HCT116 (cell line): ENCODE results near the gene AP1AR. TPM values are rescaled to one million over a fixed set of nuclear protein-coding genes. Genes with fewer than 3 reads are reported as not detected.

Source experiments
- ATAC-seq: fragments of 200-7000 bp; cut with Tn5 transposase; 2 replicates; pipeline ENCODE4 v1.9.1; 2020; ENCODE audit warnings: mild to moderate bottlenecking, moderate library complexity
- BruUV-seq: library from RNA; stranded (reverse); fragments of 400-500 nt; replicated peaks from 2 replicates; lab custom pipeline; 2021; lab: Mats Ljungman, UMichigan
- CTCF ChIA-PET: fragments of 300-600 bp; sonication (Branson Sonifier 250); formaldehyde crosslinking; loops from one replicate; lab custom pipeline; 2021; ENCODE audit warnings: antibody characterized with exemption; lab: Charles Lee
- POLR2A ChIA-PET: fragments of 300-600, 350-600 bp; sonication (Branson Sonifier 250); formaldehyde crosslinking; loops from one replicate; lab custom pipeline; 2021; ENCODE audit warnings: antibody characterized with exemption; lab: Charles Lee
- RAD21 ChIA-PET, 2 experiments: fragments of 300-600 bp; sonication (Branson Sonifier 250); formaldehyde crosslinking; loops; one replicate each; lab custom pipeline; 2023; ENCODE audit warnings: low total read pairs in 2 of 2; ENCODE audit not compliant: uncharacterized antibody in 2 of 2, unreplicated experiment in 2 of 2, low non-redundant PET in 1 of 2; lab: Charles Lee
- DNase-seq: peaks from one replicate; pipeline ENCODE4 v3.0.0-alpha.2; 2010; ENCODE audit warnings: low read depth, low spot score
- H2AFZ ChIP-seq: fragments of 200-600 bp; shearing (Covaris generic), sonication (generic); 2 replicates; pipeline ENCODE4 v1.6.1; 2017; ENCODE audit warnings: low read depth, mixed run types, mixed read lengths, antibody characterized with exemption, low read length; ENCODE audit not compliant: poor library complexity, severe bottlenecking
- H3K27ac ChIP-seq: 2 replicates; pipeline ENCODE4 v1.5.1; 2012; ENCODE audit warnings: low read depth, low read length
- H3K27me3 ChIP-seq: fragments of 200-600 bp; sonication (generic); 2 replicates; pipeline ENCODE4 v1.6.1; 2016; ENCODE audit warnings: mixed run types, low read length, mixed read lengths; ENCODE audit not compliant: insufficient read depth
- H3K36me3 ChIP-seq, 2 experiments: fragments of 200-500 bp in 1 of 2; fragments of 200-600 bp in 1 of 2; sonication (Bioruptor generic) in 1 of 2; sonication (generic) in 1 of 2; 2 replicates each; pipeline versions ENCODE4 v1.5.1 to v1.6.1; 2014 to 2016; ENCODE audit warnings: low read length in 2 of 2, inconsistent platforms in 1 of 2, mixed read lengths in 1 of 2, mixed run types in 1 of 2; ENCODE audit not compliant: insufficient read depth in 2 of 2, control insufficient read depth in 1 of 2
- H3K4me1 ChIP-seq, 2 experiments: fragments of 200-600 bp in 1 of 2; sonication (generic) in 1 of 2; 2 replicates each; pipeline versions ENCODE4 v1.5.1 to v1.6.1; 2012 to 2017; ENCODE audit warnings: low read length in 2 of 2, inconsistent platforms in 1 of 2, mild to moderate bottlenecking in 1 of 2, mixed read lengths in 1 of 2, mixed run types in 1 of 2, moderate library complexity in 1 of 2; ENCODE audit not compliant: insufficient read depth in 2 of 2, control insufficient read depth in 1 of 2
- H3K4me2 ChIP-seq: fragments of 200-600 bp; sonication (generic); 2 replicates; pipeline ENCODE4 v1.6.1; 2017; ENCODE audit warnings: mixed run types, low read length, mixed read lengths
- H3K4me3 ChIP-seq, 2 experiments: fragments of 200-600 bp in 1 of 2; sonication (generic) in 1 of 2; replicated peaks in 1 of 2; 2 replicates each; pipeline ENCODE4 v1.5.1; 2011 to 2016; ENCODE audit warnings: low read length in 2 of 2, control low read depth in 1 of 2, low read depth in 1 of 2, mild to moderate bottlenecking in 1 of 2, mixed read lengths in 1 of 2, mixed run types in 1 of 2
- H3K79me2 ChIP-seq: fragments of 200-600 bp; sonication (generic); 2 replicates; pipeline ENCODE4 v1.6.1; 2017; ENCODE audit warnings: mild to moderate bottlenecking, mixed run types, low read length, moderate library complexity, mixed read lengths; ENCODE audit not compliant: insufficient read depth
- H3K9ac ChIP-seq: fragments of 200-600 bp; sonication (generic); 2 replicates; pipeline ENCODE4 v1.6.1; 2016; ENCODE audit warnings: low read length, mixed read lengths
- H3K9me2 ChIP-seq: fragments of 200-600 bp; sonication (generic), shearing (Covaris generic); 2 replicates; pipeline ENCODE4 v1.6.1; 2017; ENCODE audit warnings: mixed run types, mild to moderate bottlenecking, moderate library complexity; ENCODE audit not compliant: insufficient read depth
- H3K9me3 ChIP-seq, 2 experiments: fragments of 200-500 bp in 1 of 2; fragments of 200-600 bp in 1 of 2; sonication (Bioruptor generic) in 1 of 2; sonication (generic) in 1 of 2; 2 replicates each; pipeline ENCODE4 v1.6.1; 2014 to 2017; ENCODE audit warnings: low read length in 2 of 2, mixed read lengths in 2 of 2, inconsistent platforms in 1 of 2, low read depth in 1 of 2, mild to moderate bottlenecking in 1 of 2, mixed run types in 1 of 2, moderate library complexity in 1 of 2; ENCODE audit not compliant: control insufficient read depth in 1 of 2, insufficient read depth in 1 of 2
- H4K20me1 ChIP-seq: fragments of 200-600 bp; sonication (generic), shearing (Covaris generic); 2 replicates; pipeline ENCODE4 v1.6.1; 2017; ENCODE audit warnings: mixed run types, mild to moderate bottlenecking, moderate library complexity; ENCODE audit not compliant: insufficient read depth
- CEBPB ChIP-seq: IDR thresholded peaks from 2 replicates; pipeline ENCODE4 v1.6.1; 2012; ENCODE audit warnings: low read depth
- CTCF ChIP-seq, 3 experiments: fragments of 200-600 bp in 1 of 3; sonication (generic) in 1 of 3; IDR thresholded peaks in 2 of 3; conservative IDR thresholded peaks in 1 of 3; 2 replicates each; pipeline ENCODE4 v1.5.1; 2012 to 2017; ENCODE audit warnings: low read depth in 2 of 3, low read length in 2 of 3, antibody characterized with exemption in 1 of 3, borderline replicate concordance in 1 of 3, control low read depth in 1 of 3, mild to moderate bottlenecking in 1 of 3, mixed read lengths in 1 of 3, mixed run types in 1 of 3, moderate library complexity in 1 of 3; ENCODE audit not compliant: insufficient read depth in 1 of 3
- EZH2 ChIP-seq: fragments of 200-600 bp; sonication (generic); IDR thresholded peaks from 2 replicates; pipeline ENCODE4 v1.6.1; 2017; ENCODE audit warnings: antibody characterized with exemption, mixed run types
- FOSL1 ChIP-seq: IDR thresholded peaks from 2 replicates; pipeline ENCODE4 v1.6.1; 2012; ENCODE audit warnings: low read depth
- REST ChIP-seq: IDR thresholded peaks from 2 replicates; pipeline ENCODE4 v1.6.1; 2012; ENCODE audit warnings: low read depth
- SIN3A ChIP-seq: IDR thresholded peaks from 2 replicates; pipeline ENCODE4 v1.6.1; 2012; ENCODE audit warnings: low read depth
- SP1 ChIP-seq: IDR thresholded peaks from 2 replicates; pipeline ENCODE4 v1.6.1; 2012; ENCODE audit warnings: low read depth
- SRF ChIP-seq: IDR thresholded peaks from 2 replicates; pipeline ENCODE4 v1.6.1; 2012; ENCODE audit warnings: low read depth
- ZBTB33 ChIP-seq: IDR thresholded peaks from 2 replicates; pipeline ENCODE4 v1.6.1; 2011; ENCODE audit warnings: mild to moderate bottlenecking, low read length, moderate library complexity; ENCODE audit not compliant: insufficient replicate concordance; ENCODE audit errors: extremely low read depth
- intact Hi-C: fragments of 100-400 bp; cut with micrococcal nuclease; formaldehyde crosslinking; loops from 2 replicates; pipeline ENCODE4 v1.10.0; 2022
- total RNA-seq: library from RNA; stranded (reverse); gene quantifications from one replicate; pipeline ENCODE4 v1.2.1, GENCODE V29; 2021; ENCODE audit not compliant: unreplicated experiment

Gene AP1AR
- total RNA-seq, 1 experiment from 2014 or later: 56.7 TPM

- peaks cover 10 to 13% of the 10 kb centered on the region in 2 experiments; a peak in 3 of 4 replicates for H3K4me1 ChIP-seq
- TF ChIP-seq SRF (no peak), ZBTB33 (no peak), CEBPB (no peak), FOSL1 (no peak), CTCF (IDR thresholded peaks at IDR 0.05 in 2 of 3, conservative IDR thresholded peaks at IDR 0.05 in 1 of 3; ENCODE audit: borderline replicate concordance in 1 of 3, insufficient read depth in 1 of 3, low read depth in 2 of 3, low read length in 2 of 3) (no peak), SIN3A (no peak), SP1 (no peak), EZH2 (no peak), REST (no peak)
- ChIA-PET POLR2A (no interaction called here), RAD21 (no interaction called here), CTCF (no interaction called here)
- H3K79me2 ChIP-seq: peaks cover 97% of the 10 kb centered on the region
- no peaks in the 10 kb centered on the region for H3K27me3 ChIP-seq
- no peak overlapping the region for H3K9ac ChIP-seq
- DNase-seq (no peak), ATAC-seq (no peak)
- no TSS peak for BruUV-seq
- no peaks in the 10 kb centered on the region; the same call in 1 of the 2 replicates for H4K20me1 ChIP-seq
- no peak overlapping the region for H2AFZ ChIP-seq
- no peak overlapping the region for H3K4me2 ChIP-seq
- no peaks in the 10 kb centered on the region for H3K9me3 ChIP-seq
- no peak overlapping the region for H3K27ac ChIP-seq
- no peak overlapping the region for H3K4me3 ChIP-seq
- intact Hi-C loops: loop anchor here (10.0 kb wide), 1 partner anchor 286 kb away; no protein-coding TSS in a partner anchor
- H3K36me3 ChIP-seq: no peaks in the 10 kb centered on the region
- H3K9me2 ChIP-seq: no peaks in the 10 kb centered on the region
Observed at GRCh38 chr4:112238833-112239232, 7.2 kb downstream of the AP1AR start.
